NT2/D1 (cell line): ENCODE data around the gene ITM2B.

Experiments
- SUZ12 ChIP-seq: IDR thresholded peaks from 2 replicates; pipeline ENCODE4 v1.6.1; 2011; ENCODE audit not compliant: insufficient read length, insufficient read depth; ENCODE audit errors: extremely low read depth
- YY1 ChIP-seq: IDR thresholded peaks from 2 replicates; pipeline ENCODE4 v1.6.1; 2011; ENCODE audit not compliant: insufficient read length, insufficient read depth
- ZNF274 ChIP-seq: IDR thresholded peaks from 2 replicates; pipeline ENCODE4 v1.6.1; 2011; ENCODE audit warnings: mild to moderate bottlenecking, low read depth, low read length

DNA sequence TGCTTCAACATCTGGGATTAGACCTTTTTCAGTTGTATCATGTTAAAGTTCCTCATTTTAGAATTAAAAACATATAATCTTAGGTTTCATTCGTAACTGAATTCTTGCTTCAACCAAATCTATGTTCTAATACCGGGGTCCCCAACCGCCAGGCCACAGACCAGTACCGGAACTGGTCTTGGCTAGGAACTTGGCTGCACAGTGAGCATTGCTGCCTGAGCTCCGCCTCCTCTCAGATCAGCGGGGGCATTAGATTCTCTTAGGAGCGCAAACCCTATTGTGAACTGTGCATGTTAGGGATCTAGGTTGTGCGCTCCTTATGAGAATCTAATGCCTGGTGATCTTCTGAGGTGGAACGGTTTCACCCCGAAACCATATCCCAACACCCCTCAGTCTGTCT, 19.2 kb downstream of the ITM2B start:
- TF ChIP-seq ZNF274 (no peak), YY1 (no peak), SUZ12 (no peak)
